Adipocyte (in vitro differentiated cells): ENCODE data around the gene KCNV2.

Experiments used
- DNase-seq: peaks from one replicate; pipeline ENCODE4 v3.0.0-alpha.2; 2015; ENCODE audit warnings: low read depth
- H3K27me3 ChIP-seq: replicated peaks from 2 replicates; pipeline ENCODE4 v1.7.0; 2013; ENCODE audit warnings: mild to moderate bottlenecking, low read length, moderate library complexity; ENCODE audit not compliant: control insufficient read depth, insufficient read depth
- H3K36me3 ChIP-seq: 2 replicates; pipeline ENCODE4 v1.7.0; 2013; ENCODE audit warnings: low read length, mild to moderate bottlenecking, moderate library complexity; ENCODE audit not compliant: control insufficient read depth, insufficient read depth, severe bottlenecking
- H3K4me1 ChIP-seq: 2 replicates; pipeline ENCODE4 v1.7.0; 2013; ENCODE audit warnings: mild to moderate bottlenecking, low read length, moderate library complexity; ENCODE audit not compliant: control insufficient read depth, insufficient read depth
- H3K4me3 ChIP-seq: 2 replicates; pipeline ENCODE4 v1.7.0; 2013; ENCODE audit warnings: mild to moderate bottlenecking, low read length, moderate library complexity
- H3K9ac ChIP-seq: 2 replicates; pipeline ENCODE4 v1.7.0; 2013; ENCODE audit warnings: mild to moderate bottlenecking, low read length, moderate library complexity
- H3K9me3 ChIP-seq: 2 replicates; pipeline ENCODE4 v1.7.0; 2013; ENCODE audit warnings: mild to moderate bottlenecking, low read length, moderate library complexity; ENCODE audit not compliant: control insufficient read depth

Gene KCNV2

GRCh38 chr9:2764353-2764752, 47.0 kb downstream of the KCNV2 start:
- peaks cover 10% of the 10 kb centered on the region for H3K4me1 ChIP-seq
- DNase-seq, result no peak
- H3K9me3 ChIP-seq, result no peaks in the 10 kb centered on the region
- peaks cover 13% of the 10 kb centered on the region for H3K36me3 ChIP-seq
- H3K4me3 ChIP-seq, result no peak overlapping the region
- no peak overlapping the region for H3K9ac ChIP-seq
- H3K27me3 ChIP-seq, result no peaks in the 10 kb centered on the region

- no peak overlapping the region for H3K4me3 ChIP-seq
- no peaks in the 10 kb centered on the region for H3K9me3 ChIP-seq
- H3K9ac ChIP-seq, result no peak overlapping the region
- H3K27me3 ChIP-seq, result no peaks in the 10 kb centered on the region
- no peak for DNase-seq
- H3K4me1 ChIP-seq, result peaks cover 8% of the 10 kb centered on the region
- peaks cover 20% of the 10 kb centered on the region for H3K36me3 ChIP-seq
Measured at GRCh38 chr9:2765250-2765880, 48.1 kb downstream of the KCNV2 start.

- peaks cover 4% of the 10 kb centered on the region for H3K9me3 ChIP-seq
- H3K4me1 ChIP-seq, result peaks cover 23% of the 10 kb centered on the region
- DNase-seq, result no peak
- no peak overlapping the region for H3K9ac ChIP-seq
- H3K36me3 ChIP-seq, result peaks cover 42% of the 10 kb centered on the region
- H3K27me3 ChIP-seq, result no peaks in the 10 kb centered on the region
- H3K4me3 ChIP-seq, result no peak overlapping the region
Measured at GRCh38 chr9:2767800-2768677, 50.7 kb downstream of the KCNV2 start.

- peaks cover 72% of the 10 kb centered on the region for H3K36me3 ChIP-seq
- DNase-seq, result no peak
Measured at GRCh38 chr9:2771087-2771486, 53.8 kb downstream of the KCNV2 start.

GRCh38 chr9:2771661-2772060, 54.4 kb downstream of the KCNV2 start:
- no peak for DNase-seq
- H3K9ac ChIP-seq, result no peak overlapping the region

More at GRCh38 chr9:2771087-2771486, 53.8 kb downstream of the KCNV2 start:
- H3K9me3 ChIP-seq, result peaks cover 28% of the 10 kb centered on the region
- no peaks in the 10 kb centered on the region for H3K27me3 ChIP-seq
- H3K9ac ChIP-seq, result no peak overlapping the region
- no peak overlapping the region for H3K4me3 ChIP-seq
- H3K4me1 ChIP-seq, result peaks cover 23% of the 10 kb centered on the region

GRCh38 chr9:2777454-2777853, 60.1 kb downstream of the KCNV2 start:
- Histone ChIP-seq H3K9ac (no peak overlapping the region), H3K4me3 (no peak overlapping the region), H3K9me3 (peaks cover 34% of the 10 kb centered on the region), H3K36me3 (peaks cover 75% of the 10 kb centered on the region), H3K27me3 (no peaks in the 10 kb centered on the region), H3K4me1 (peaks cover 4% of the 10 kb centered on the region)
- DNase-seq, result no peak

More at GRCh38 chr9:2771661-2772060, 54.4 kb downstream of the KCNV2 start:
- H3K9me3 ChIP-seq, result peaks cover 28% of the 10 kb centered on the region
- no peak overlapping the region for H3K4me3 ChIP-seq
- no peaks in the 10 kb centered on the region for H3K27me3 ChIP-seq
- peaks cover 23% of the 10 kb centered on the region for H3K4me1 ChIP-seq
- H3K36me3 ChIP-seq, result peaks cover 78% of the 10 kb centered on the region

GRCh38 chr9:2778816-2779215, 61.5 kb downstream of the KCNV2 start:
- peaks cover 4% of the 10 kb centered on the region for H3K4me1 ChIP-seq
- H3K36me3 ChIP-seq, result peaks cover 74% of the 10 kb centered on the region

More at GRCh38 chr9:2778816-2779215, 61.5 kb downstream of the KCNV2 start:
- no peak overlapping the region for H3K4me3 ChIP-seq
- H3K9me3 ChIP-seq, result peaks cover 22% of the 10 kb centered on the region
- H3K9ac ChIP-seq, result no peak overlapping the region
- no peak for DNase-seq
- H3K27me3 ChIP-seq, result no peaks in the 10 kb centered on the region
